ELR (cell line): ENCODE results near the gene SMAD1.

ENCODE experiments used
- DNase-seq: peaks from one replicate; pipeline ENCODE4 v3.0.0-alpha.2; 2015; ENCODE audit warnings: low read depth

SMAD1 gene

DNA sequence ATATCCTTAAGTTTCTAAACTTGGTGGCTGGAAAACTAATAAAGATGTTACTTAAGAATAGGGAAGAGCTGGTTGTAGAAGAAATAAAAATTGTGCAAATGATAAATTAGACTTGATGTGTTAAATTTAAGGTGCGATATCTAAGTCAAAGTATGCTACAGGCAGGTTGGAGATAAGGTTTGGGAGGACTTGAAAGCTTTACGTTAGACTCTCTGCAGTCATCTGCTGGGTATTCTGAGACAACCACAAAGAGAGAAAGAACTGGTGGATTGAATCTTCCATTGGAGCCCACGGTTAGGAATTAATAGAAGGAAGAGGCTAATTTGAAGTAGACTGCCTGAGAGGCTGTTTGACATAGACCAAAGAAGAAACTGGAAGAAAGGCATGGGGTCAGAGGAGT lies 7.9 kb downstream of the SMAD1 start:
- no peak for DNase-seq

GRCh38 chr4:145490361-145490760 lies 8.7 kb downstream of the SMAD1 start:
- DNase-seq = no peak

- no peak for DNase-seq
Observed at GRCh38 chr4:145490796-145491195, 9.1 kb downstream of the SMAD1 start.

DNA sequence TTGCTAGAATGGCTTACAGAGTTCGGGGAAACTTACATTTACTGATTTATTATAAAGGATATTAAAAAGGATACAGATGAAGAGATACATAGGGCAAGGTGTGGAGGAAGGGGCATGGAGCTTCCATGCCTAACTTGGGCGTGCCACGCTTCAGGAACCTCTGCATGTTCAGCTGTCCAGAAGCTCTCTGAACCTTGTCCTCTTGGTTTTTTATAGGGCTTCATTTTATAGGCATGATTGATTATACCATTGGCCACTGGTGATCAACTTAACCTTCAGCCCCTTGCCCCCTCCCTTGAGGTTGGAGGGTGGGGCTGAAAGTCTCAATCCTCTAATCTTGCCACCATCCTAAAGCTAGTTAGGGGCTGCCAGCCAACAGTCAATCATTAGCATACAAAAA lies 10.7 kb downstream of the SMAD1 start:
- DNase-seq = no peak

GRCh38 chr4:145493166-145493565 lies 11.5 kb downstream of the SMAD1 start:
- DNase-seq = no peak

DNA sequence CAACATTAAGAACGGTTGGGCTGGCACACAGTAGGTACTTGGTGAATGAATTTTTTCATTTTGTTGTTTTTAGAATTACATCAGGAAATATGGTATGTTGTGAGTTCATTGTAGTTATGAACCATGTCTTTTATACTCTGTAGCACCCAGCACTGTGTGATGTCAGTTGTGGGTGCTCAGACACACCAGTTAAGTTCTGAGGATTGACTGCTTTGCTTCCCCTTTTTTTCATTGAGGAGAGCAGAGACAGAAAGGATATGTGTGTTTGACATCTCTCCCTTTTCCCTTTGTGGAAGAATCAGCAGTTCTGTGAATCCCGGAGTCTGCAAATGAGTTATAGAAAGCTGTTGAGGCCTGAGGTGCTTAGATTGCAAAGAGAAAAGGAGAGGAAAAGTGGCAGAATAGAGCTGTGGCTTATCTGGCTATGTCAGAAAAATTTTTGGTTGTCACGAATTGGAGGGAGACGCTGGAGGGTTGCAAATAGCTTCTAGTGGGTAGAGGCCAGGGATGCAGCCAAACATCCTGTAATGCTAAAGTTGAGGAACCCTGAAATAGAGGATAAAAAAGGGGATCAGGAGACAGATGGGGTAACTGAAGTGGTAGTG lies 13.1 kb downstream of the SMAD1 start:
- DNase-seq = no peak

GRCh38 chr4:145496292-145496691 lies 14.6 kb downstream of the SMAD1 start:
- DNase-seq = peak; percentile 23

DNA sequence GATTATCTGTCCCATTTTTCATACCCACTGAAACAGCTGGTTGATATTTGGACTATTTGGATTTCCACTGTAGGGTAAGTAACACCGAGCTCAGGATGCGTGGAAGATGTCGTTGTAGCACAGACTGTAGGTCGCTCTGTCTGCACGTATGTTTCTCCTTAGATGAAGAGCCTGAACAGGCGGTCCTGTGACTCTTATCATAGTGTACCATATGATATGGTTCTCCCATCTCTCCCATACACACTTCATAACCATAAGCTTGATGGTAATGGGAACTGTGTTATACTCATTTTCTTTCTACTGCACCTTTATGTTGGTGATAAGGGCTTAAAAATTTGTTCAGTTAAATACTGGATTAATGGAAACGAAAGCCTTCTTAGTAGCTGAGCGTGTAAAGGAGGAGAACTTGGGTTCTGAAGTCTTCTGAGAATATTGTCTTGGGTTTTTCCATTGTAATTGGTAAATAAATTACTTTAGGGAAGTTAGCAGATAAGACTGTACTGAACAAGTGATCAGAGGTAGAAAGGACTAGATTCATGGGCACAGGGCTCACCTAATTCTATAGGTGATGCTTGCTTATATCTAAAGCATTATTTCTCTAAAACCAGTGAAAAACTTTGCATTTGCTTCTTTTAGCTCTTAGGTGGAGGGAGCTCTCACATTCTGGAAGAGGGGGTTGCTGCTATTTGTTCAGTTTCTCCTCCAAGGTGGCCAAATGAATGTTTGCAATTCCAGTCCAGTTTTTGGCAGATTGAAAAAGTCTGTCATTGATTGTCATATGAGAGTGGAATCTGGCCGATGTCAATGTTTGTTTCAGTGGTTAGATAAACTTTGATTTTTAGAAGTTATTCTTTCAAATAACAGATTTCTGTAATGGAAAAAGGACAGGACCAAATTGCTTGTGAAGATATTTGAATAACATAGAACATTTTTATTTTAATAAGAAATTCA lies 15.8 kb downstream of the SMAD1 start:
- no peak for DNase-seq

DNA sequence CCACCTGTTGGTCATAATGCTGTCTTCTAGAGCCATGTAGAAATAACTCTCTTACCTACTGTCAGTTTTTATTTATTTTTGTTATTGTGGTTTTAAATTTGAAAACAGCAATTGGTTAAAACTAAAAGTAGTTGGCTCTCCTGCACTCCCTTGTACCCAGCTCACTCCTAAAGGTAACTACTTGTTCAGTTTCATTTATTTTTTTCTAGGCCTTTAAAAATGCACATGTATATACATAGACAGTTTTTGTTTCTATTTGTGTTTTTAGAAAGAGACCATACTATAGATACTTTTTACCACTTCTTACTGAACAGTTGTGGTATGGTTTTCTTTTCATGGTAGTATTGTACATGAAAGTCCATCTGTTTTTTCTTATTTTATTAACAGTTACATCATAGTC lies 16.8 kb downstream of the SMAD1 start:
- no peak for DNase-seq

DNA sequence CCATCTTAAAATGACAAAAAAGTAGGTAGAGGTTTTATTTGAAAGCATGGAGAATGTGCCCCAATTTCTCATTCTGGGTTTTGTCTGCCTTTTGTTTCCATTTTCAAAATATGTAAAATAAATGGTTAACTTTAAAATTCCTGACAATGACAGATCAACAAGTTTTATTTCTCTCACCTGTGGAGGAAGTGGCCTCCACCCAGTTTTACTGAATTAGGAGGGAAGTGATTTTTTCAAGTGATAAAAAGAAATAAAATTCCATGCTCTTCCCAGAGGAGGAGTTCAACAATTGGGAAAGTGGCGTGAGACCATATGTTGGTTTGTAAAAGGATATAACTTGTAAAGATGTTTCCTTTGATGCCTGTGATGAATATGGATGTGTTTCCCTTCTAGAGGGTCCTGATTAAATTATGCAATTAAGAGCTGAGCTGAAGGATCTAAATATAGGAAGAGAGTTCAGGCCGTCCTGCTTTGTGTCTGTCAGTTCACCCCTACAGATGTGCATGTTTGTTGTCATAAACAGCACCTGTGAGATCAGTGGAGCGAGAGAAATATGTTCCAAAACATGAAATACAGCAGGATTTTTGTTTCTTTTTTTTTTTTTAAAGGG lies 19.5 kb downstream of the SMAD1 start:
- no peak for DNase-seq

DNA sequence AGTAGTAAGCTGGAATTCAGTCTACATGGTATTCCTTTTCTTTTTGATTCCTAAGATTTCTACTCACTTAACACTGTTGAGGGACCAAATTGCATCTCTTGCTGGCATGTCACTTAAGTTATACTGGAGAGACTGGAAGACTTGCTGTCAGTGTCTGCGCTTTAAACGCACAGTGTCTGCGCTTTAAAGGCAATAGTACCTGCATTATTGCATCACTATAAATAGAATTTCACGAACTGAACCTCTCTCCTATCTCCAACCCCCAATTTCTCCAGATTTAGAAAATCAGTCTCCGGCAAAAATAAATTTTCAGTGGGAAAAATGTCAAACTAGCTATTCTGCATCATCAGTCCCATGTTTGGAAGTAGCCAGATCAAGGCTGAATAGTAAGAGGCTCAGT lies 21.2 kb downstream of the SMAD1 start:
- DNase-seq = no peak

DNA sequence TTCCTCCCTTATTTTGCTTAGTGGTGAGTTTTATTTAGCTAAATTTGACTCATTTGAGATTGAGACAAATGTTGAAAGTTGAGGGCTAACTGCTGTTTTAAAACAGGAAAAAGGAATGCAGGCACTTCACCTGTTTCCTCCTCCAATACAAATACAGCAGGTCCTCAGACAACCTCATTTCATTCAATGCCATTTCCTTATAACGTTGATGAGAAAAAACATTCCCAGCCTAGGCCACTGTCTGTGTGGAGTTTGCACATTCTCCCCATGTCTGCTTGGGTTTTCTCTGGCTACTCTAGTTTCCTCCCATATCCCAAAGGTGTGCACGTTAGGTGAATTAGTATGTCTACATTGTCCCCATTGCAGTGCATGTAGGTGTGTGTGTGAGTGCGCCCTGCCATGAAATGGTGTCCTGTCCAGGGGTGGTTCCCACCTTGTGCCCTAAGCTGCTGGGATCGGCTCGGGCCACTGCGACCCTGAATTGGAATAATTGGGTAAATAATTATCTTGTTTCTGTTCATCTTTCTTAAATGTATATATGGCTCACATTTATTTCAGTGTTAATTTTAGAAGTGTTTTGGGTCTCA lies 21.9 kb downstream of the SMAD1 start:
- no peak for DNase-seq

- DNase-seq = no peak
Observed at GRCh38 chr4:145505995-145506394, 24.3 kb downstream of the SMAD1 start.

- DNase-seq = peak; percentile 33
Observed at GRCh38 chr4:145507636-145508035, 26.0 kb downstream of the SMAD1 start.

GRCh38 chr4:145511913-145512522 lies 30.4 kb downstream of the SMAD1 start:
- peak; percentile 13 for DNase-seq

DNA sequence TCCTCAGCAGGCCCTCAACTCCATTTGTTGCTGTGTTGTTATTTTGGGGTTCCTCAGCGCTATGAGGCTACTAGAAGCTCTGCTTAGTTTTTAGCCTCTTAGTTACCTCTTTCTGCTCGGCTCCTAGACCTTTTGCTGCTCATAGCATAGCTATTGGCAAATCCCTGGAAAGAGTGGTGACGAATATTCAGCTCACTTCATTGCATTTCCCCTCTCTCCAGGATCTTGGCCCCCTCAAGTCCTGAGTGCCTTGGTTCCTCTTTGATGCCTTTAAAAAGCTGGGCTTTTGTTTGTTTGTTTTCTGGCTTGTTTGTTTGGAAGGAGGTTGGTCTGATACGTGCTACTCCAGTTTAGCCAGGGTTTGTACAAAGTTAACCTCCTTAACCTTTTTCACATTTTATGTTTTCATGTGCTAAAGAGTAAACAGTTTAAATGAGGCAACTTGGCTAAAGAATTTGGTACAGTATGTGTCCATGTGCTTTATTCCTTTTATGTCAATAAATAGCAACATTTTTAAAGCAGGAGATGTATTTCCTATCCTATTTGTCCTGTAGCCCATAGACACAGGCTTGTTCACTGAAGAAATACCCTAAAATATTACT lies 31.5 kb downstream of the SMAD1 start:
- DNase-seq = no peak

GRCh38 chr4:145520172-145520571 lies 38.5 kb downstream of the SMAD1 start:
- DNase-seq = no peak

DNA sequence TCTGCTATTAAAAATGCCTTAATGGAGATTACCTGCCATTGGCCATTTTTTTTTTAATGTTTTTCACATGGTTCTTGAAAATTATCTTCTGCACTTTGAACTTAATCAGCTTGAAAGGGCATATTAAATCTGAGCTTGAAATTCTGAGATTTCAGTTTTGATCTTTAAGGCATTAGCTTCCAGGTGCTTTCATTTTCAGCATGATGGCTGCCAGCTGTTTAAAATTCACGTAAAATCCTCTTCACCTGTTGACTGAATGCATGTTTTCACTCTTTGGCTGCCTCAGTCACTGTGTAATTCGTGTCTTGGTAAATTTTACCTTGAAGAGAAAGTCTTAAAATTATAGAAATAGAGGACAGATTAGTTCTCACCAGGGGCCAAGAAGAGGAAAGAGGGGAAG lies 39.6 kb downstream of the SMAD1 start:
- DNase-seq = no peak

DNA sequence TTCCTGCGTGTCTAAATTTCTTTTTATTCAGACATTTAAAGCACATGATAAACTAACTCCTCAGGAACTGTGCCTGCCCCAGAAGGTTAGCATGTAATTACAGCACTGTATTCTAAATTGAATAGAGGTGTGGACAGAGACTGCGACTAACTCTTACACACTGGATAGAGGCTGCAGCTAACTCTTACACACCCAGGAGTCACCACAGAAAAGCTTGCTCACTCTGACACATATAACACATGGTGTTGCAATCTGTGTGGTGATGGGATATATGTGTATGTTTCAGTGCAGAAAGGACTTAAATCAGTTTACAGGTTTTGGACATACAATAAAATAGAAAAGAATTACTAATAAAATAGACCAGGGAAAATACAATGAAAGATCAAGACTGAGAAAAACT lies 41.5 kb downstream of the SMAD1 start:
- peak; percentile 35 for DNase-seq

GRCh38 chr4:145524552-145524951 lies 42.9 kb downstream of the SMAD1 start:
- DNase-seq = no peak

- DNase-seq = no peak
Observed at GRCh38 chr4:145525291-145525740, 43.7 kb downstream of the SMAD1 start.

- no peak for DNase-seq
Observed at GRCh38 chr4:145527773-145528172, 46.1 kb downstream of the SMAD1 start.
